HCT116 (cell line): Measurements from ENCODE around the gene MAP4. TPM values are rescaled to one million over a fixed set of nuclear protein-coding genes. Genes with fewer than 3 reads are reported as not detected.

Experiments used
- ATAC-seq: fragments of 200-7000 bp; cut with Tn5 transposase; 2 replicates; pipeline ENCODE4 v1.9.1; 2020; ENCODE audit warnings: mild to moderate bottlenecking, moderate library complexity
- BruUV-seq: library from RNA; stranded (reverse); fragments of 400-500 nt; replicated peaks from 2 replicates; lab custom pipeline; 2021; lab: Mats Ljungman, UMichigan
- CTCF ChIA-PET: fragments of 300-600 bp; sonication (Branson Sonifier 250); formaldehyde crosslinking; loops from one replicate; lab custom pipeline; 2021; ENCODE audit warnings: antibody characterized with exemption; lab: Charles Lee
- POLR2A ChIA-PET: fragments of 300-600, 350-600 bp; sonication (Branson Sonifier 250); formaldehyde crosslinking; loops from one replicate; lab custom pipeline; 2021; ENCODE audit warnings: antibody characterized with exemption; lab: Charles Lee
- RAD21 ChIA-PET, 2 experiments: fragments of 300-600 bp; sonication (Branson Sonifier 250); formaldehyde crosslinking; loops; one replicate each; lab custom pipeline; 2023; ENCODE audit warnings: low total read pairs in 2 of 2; ENCODE audit not compliant: uncharacterized antibody in 2 of 2, unreplicated experiment in 2 of 2, low non-redundant PET in 1 of 2; lab: Charles Lee
- DNase-seq: peaks from one replicate; pipeline ENCODE4 v3.0.0-alpha.2; 2010; ENCODE audit warnings: low read depth, low spot score
- H2AFZ ChIP-seq: fragments of 200-600 bp; shearing (Covaris generic), sonication (generic); 2 replicates; pipeline ENCODE4 v1.6.1; 2017; ENCODE audit warnings: low read depth, mixed run types, mixed read lengths, antibody characterized with exemption, low read length; ENCODE audit not compliant: poor library complexity, severe bottlenecking
- H3K27ac ChIP-seq: 2 replicates; pipeline ENCODE4 v1.5.1; 2012; ENCODE audit warnings: low read depth, low read length
- H3K27me3 ChIP-seq: fragments of 200-600 bp; sonication (generic); 2 replicates; pipeline ENCODE4 v1.6.1; 2016; ENCODE audit warnings: mixed run types, low read length, mixed read lengths; ENCODE audit not compliant: insufficient read depth
- H3K36me3 ChIP-seq, 2 experiments: fragments of 200-500 bp in 1 of 2; fragments of 200-600 bp in 1 of 2; sonication (Bioruptor generic) in 1 of 2; sonication (generic) in 1 of 2; 2 replicates each; pipeline versions ENCODE4 v1.5.1 to v1.6.1; 2014 to 2016; ENCODE audit warnings: low read length in 2 of 2, inconsistent platforms in 1 of 2, mixed read lengths in 1 of 2, mixed run types in 1 of 2; ENCODE audit not compliant: insufficient read depth in 2 of 2, control insufficient read depth in 1 of 2
- H3K4me1 ChIP-seq, 2 experiments: fragments of 200-600 bp in 1 of 2; sonication (generic) in 1 of 2; 2 replicates each; pipeline versions ENCODE4 v1.5.1 to v1.6.1; 2012 to 2017; ENCODE audit warnings: low read length in 2 of 2, inconsistent platforms in 1 of 2, mild to moderate bottlenecking in 1 of 2, mixed read lengths in 1 of 2, mixed run types in 1 of 2, moderate library complexity in 1 of 2; ENCODE audit not compliant: insufficient read depth in 2 of 2, control insufficient read depth in 1 of 2
- H3K4me2 ChIP-seq: fragments of 200-600 bp; sonication (generic); 2 replicates; pipeline ENCODE4 v1.6.1; 2017; ENCODE audit warnings: mixed run types, low read length, mixed read lengths
- H3K4me3 ChIP-seq, 2 experiments: fragments of 200-600 bp in 1 of 2; sonication (generic) in 1 of 2; replicated peaks in 1 of 2; 2 replicates each; pipeline ENCODE4 v1.5.1; 2011 to 2016; ENCODE audit warnings: low read length in 2 of 2, control low read depth in 1 of 2, low read depth in 1 of 2, mild to moderate bottlenecking in 1 of 2, mixed read lengths in 1 of 2, mixed run types in 1 of 2
- H3K79me2 ChIP-seq: fragments of 200-600 bp; sonication (generic); 2 replicates; pipeline ENCODE4 v1.6.1; 2017; ENCODE audit warnings: mild to moderate bottlenecking, mixed run types, low read length, moderate library complexity, mixed read lengths; ENCODE audit not compliant: insufficient read depth
- H3K9ac ChIP-seq: fragments of 200-600 bp; sonication (generic); 2 replicates; pipeline ENCODE4 v1.6.1; 2016; ENCODE audit warnings: low read length, mixed read lengths
- H3K9me2 ChIP-seq: fragments of 200-600 bp; sonication (generic), shearing (Covaris generic); 2 replicates; pipeline ENCODE4 v1.6.1; 2017; ENCODE audit warnings: mixed run types, mild to moderate bottlenecking, moderate library complexity; ENCODE audit not compliant: insufficient read depth
- H3K9me3 ChIP-seq, 2 experiments: fragments of 200-500 bp in 1 of 2; fragments of 200-600 bp in 1 of 2; sonication (Bioruptor generic) in 1 of 2; sonication (generic) in 1 of 2; 2 replicates each; pipeline ENCODE4 v1.6.1; 2014 to 2017; ENCODE audit warnings: low read length in 2 of 2, mixed read lengths in 2 of 2, inconsistent platforms in 1 of 2, low read depth in 1 of 2, mild to moderate bottlenecking in 1 of 2, mixed run types in 1 of 2, moderate library complexity in 1 of 2; ENCODE audit not compliant: control insufficient read depth in 1 of 2, insufficient read depth in 1 of 2
- H4K20me1 ChIP-seq: fragments of 200-600 bp; sonication (generic), shearing (Covaris generic); 2 replicates; pipeline ENCODE4 v1.6.1; 2017; ENCODE audit warnings: mixed run types, mild to moderate bottlenecking, moderate library complexity; ENCODE audit not compliant: insufficient read depth
- ATF3 ChIP-seq: IDR thresholded peaks from 2 replicates; pipeline ENCODE4 v1.6.1; 2012
- CEBPB ChIP-seq: IDR thresholded peaks from 2 replicates; pipeline ENCODE4 v1.6.1; 2012; ENCODE audit warnings: low read depth
- EGR1 ChIP-seq: IDR thresholded peaks from 2 replicates; pipeline ENCODE4 v1.6.1; 2012; ENCODE audit warnings: low read depth
- EZH2 ChIP-seq: fragments of 200-600 bp; sonication (generic); IDR thresholded peaks from 2 replicates; pipeline ENCODE4 v1.6.1; 2017; ENCODE audit warnings: antibody characterized with exemption, mixed run types
- EZH2phosphoT487 ChIP-seq: fragments of 200-600 bp; IDR thresholded peaks from 2 replicates; pipeline ENCODE4 v1.6.1; 2018; ENCODE audit warnings: antibody characterized with exemption, borderline replicate concordance
- FOSL1 ChIP-seq: IDR thresholded peaks from 2 replicates; pipeline ENCODE4 v1.6.1; 2012; ENCODE audit warnings: low read depth
- JUND ChIP-seq: IDR thresholded peaks from 2 replicates; pipeline ENCODE4 v1.6.1; 2012
- MAX ChIP-seq: IDR thresholded peaks from 2 replicates; pipeline ENCODE4 v1.6.1; 2012
- POLR2A ChIP-seq: IDR thresholded peaks from 2 replicates; pipeline ENCODE4 v1.7.0; 2011; ENCODE audit warnings: borderline replicate concordance; ENCODE audit not compliant: insufficient read depth, insufficient read length; ENCODE audit errors: extremely low read depth
- SP1 ChIP-seq: IDR thresholded peaks from 2 replicates; pipeline ENCODE4 v1.6.1; 2012; ENCODE audit warnings: low read depth
- SRF ChIP-seq: IDR thresholded peaks from 2 replicates; pipeline ENCODE4 v1.6.1; 2012; ENCODE audit warnings: low read depth
- TCF7L2 ChIP-seq: IDR thresholded peaks from 2 replicates; pipeline ENCODE4 v1.7.0; 2011; ENCODE audit warnings: borderline replicate concordance, inconsistent platforms; ENCODE audit not compliant: insufficient read depth, insufficient read length; ENCODE audit errors: extremely low read depth
- YY1 ChIP-seq: IDR thresholded peaks from 2 replicates; pipeline ENCODE4 v1.6.1; 2011; ENCODE audit warnings: low read length, low read depth, moderate library complexity, mild to moderate bottlenecking; ENCODE audit not compliant: insufficient replicate concordance; ENCODE audit errors: extremely low read depth
- ZBTB33 ChIP-seq: IDR thresholded peaks from 2 replicates; pipeline ENCODE4 v1.6.1; 2011; ENCODE audit warnings: mild to moderate bottlenecking, low read length, moderate library complexity; ENCODE audit not compliant: insufficient replicate concordance; ENCODE audit errors: extremely low read depth
- ZFX ChIP-seq: fragments of 450-650 bp; IDR thresholded peaks from 2 replicates; pipeline ENCODE4 v1.6.1; 2017
- ZNF274 ChIP-seq: fragments of 200-500 bp; sonication (Bioruptor generic); IDR thresholded peaks from 2 replicates; pipeline ENCODE4 v1.6.1; 2014; ENCODE audit warnings: mild to moderate bottlenecking, low read depth, low read length, inconsistent platforms
- intact Hi-C: fragments of 100-400 bp; cut with micrococcal nuclease; formaldehyde crosslinking; loops from 2 replicates; pipeline ENCODE4 v1.10.0; 2022
- total RNA-seq: library from RNA; stranded (reverse); gene quantifications from one replicate; pipeline ENCODE4 v1.2.1, GENCODE V29; 2021; ENCODE audit not compliant: unreplicated experiment

MAP4 gene
- total RNA-seq, 1 experiment from 2014 or later: 200 TPM

GRCh38 chr3:47980795-47981194 lies 35.4 kb downstream of the MAP4 start:
- RAD21 ChIA-PET: no interaction called here
- BruUV-seq: no TSS peak
- CTCF ChIA-PET: interaction anchor here (0.9 kb wide), 1 partner anchor 9 kb away, joined by 5 read pairs; no protein-coding TSS in a partner anchor
- DNase-seq (no peak), ATAC-seq (no peak)
- H3K9me3 ChIP-seq: no peaks in the 10 kb centered on the region
- H3K4me2 ChIP-seq: no peak overlapping the region
- no peaks in the 10 kb centered on the region for H3K9me2 ChIP-seq
- H2AFZ ChIP-seq: no peak overlapping the region
- peaks cover 71% of the 10 kb centered on the region for H3K79me2 ChIP-seq
- H4K20me1 ChIP-seq: no peaks in the 10 kb centered on the region
- H3K36me3 ChIP-seq: no peaks in the 10 kb centered on the region
- POLR2A ChIA-PET: no interaction called here
- H3K27me3 ChIP-seq: no peaks in the 10 kb centered on the region
- TF ChIP-seq SRF: no peak
- no peak for TF ChIP-seq SP1
- no peak for TF ChIP-seq TCF7L2
- no peak for TF ChIP-seq EZH2phosphoT487
- no peak for TF ChIP-seq ATF3
- TF ChIP-seq ZNF274: no peak
- TF ChIP-seq YY1: no peak
- TF ChIP-seq EZH2: no peak
- TF ChIP-seq ZFX: no peak
- TF ChIP-seq POLR2A: no peak
- no peak for TF ChIP-seq JUND
- TF ChIP-seq, all 23 proteins: peak for 0
- H3K4me3 ChIP-seq: no peak overlapping the region
- peaks cover 19 to 21% of the 10 kb centered on the region in 2 experiments for H3K4me1 ChIP-seq
- H3K27ac ChIP-seq: no peak overlapping the region
- intact Hi-C loops: loop anchor here (5.0 kb wide), 1 partner anchor 68 kb away; no protein-coding TSS in a partner anchor
- H3K9ac ChIP-seq: no peak overlapping the region

- POLR2A ChIA-PET: no interaction called here
- DNase-seq (no peak), ATAC-seq (no peak)
- no peak overlapping the region for H3K4me3 ChIP-seq
- intact Hi-C loops: no loop called here
- no peak overlapping the region for H2AFZ ChIP-seq
- H3K27ac ChIP-seq: no peak overlapping the region
- BruUV-seq: no TSS peak
- peaks cover 62% of the 10 kb centered on the region for H3K79me2 ChIP-seq
- no peaks in the 10 kb centered on the region for H4K20me1 ChIP-seq
- RAD21 ChIA-PET: no interaction called here
- no peak overlapping the region for H3K9ac ChIP-seq
- H3K4me2 ChIP-seq: no peak overlapping the region
- no peaks in the 10 kb centered on the region for H3K27me3 ChIP-seq
- H3K4me1 ChIP-seq: peaks cover 6% of the 10 kb centered on the region in 2 experiments
- no peaks in the 10 kb centered on the region for H3K9me2 ChIP-seq
- H3K9me3 ChIP-seq: no peaks in the 10 kb centered on the region
- H3K36me3 ChIP-seq: no peaks in the 10 kb centered on the region
- CTCF ChIA-PET: no interaction called here
- TF ChIP-seq ZBTB33 (no peak), ATF3 (no peak), EZH2phosphoT487 (no peak), MAX (no peak), CEBPB (no peak), EGR1 (no peak), FOSL1 (no peak)
Measured at GRCh38 chr3:47979070-47979469, 37.1 kb downstream of the MAP4 start.
